GM15510 (cell line): Measurements from ENCODE around the gene LCE1F.

Experiments used
- POLR2A ChIP-seq: IDR thresholded peaks from 3 replicates; pipeline ENCODE4 v1.6.1; 2011; ENCODE audit warnings: borderline replicate concordance; ENCODE audit not compliant: insufficient read length; ENCODE audit errors: extremely low read depth

The LCE1F gene

DNA sequence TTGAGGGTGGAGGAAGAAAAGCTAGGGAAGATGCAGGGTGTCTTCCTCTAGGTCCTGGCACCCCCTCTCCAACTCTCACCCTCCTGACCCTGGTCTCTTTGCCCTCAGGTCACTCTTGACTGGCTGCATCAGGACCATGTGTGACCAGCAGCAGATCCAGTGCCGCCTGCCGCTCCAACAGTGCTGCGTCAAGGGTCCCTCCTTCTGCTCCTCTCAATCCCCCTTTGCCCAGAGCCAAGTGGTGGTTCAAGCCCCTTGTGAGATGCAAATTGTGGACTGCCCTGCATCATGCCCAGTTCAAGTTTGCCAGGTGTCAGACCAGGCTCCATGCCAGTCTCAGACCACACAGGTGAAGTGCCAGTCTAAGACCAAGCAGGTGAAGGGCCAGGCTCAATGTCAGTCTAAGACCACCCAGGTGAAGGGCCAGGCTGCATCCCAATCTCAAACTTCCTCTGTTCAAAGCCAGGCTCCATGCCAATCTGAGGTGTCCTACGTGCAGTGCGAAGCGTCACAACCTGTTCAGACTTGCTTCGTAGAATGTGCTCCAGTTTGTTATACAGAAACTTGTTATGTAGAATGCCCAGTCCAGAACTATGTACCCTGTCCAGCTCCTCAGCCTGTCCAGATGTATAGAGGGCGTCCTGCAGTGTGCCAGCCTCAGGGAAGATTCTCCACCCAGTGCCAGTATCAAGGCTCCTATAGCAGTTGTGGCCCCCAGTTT lies 15.3 kb upstream of the LCE1F start:
- no peak for TF ChIP-seq POLR2A

DNA sequence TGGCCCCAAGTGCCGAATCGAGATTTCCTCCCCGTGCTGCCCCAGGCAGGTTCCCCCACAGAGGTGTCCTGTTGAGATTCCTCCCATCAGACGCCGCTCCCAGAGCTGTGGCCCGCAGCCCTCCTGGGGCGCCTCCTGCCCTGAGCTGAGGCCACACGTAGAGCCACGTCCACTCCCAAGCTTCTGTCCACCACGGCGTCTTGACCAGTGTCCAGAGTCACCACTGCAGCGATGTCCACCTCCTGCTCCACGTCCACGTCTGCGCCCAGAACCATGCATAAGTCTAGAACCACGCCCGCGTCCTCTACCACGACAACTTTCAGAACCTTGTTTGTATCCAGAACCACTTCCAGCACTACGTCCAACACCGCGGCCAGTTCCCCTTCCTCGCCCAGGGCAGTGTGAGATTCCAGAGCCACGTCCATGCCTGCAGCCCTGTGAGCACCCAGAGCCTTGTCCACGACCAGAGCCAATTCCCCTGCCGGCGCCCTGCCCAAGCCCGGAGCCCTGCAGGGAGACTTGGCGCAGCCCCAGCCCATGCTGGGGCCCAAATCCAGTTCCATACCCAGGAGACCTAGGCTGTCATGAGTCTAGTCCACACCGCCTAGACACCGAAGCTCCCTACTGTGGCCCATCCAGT lies 14.3 kb upstream of the LCE1F start:
- no peak for TF ChIP-seq POLR2A

- no peak for TF ChIP-seq POLR2A
Measured at GRCh38 chr1:152761609-152762213, 13.2 kb upstream of the LCE1F start.

DNA sequence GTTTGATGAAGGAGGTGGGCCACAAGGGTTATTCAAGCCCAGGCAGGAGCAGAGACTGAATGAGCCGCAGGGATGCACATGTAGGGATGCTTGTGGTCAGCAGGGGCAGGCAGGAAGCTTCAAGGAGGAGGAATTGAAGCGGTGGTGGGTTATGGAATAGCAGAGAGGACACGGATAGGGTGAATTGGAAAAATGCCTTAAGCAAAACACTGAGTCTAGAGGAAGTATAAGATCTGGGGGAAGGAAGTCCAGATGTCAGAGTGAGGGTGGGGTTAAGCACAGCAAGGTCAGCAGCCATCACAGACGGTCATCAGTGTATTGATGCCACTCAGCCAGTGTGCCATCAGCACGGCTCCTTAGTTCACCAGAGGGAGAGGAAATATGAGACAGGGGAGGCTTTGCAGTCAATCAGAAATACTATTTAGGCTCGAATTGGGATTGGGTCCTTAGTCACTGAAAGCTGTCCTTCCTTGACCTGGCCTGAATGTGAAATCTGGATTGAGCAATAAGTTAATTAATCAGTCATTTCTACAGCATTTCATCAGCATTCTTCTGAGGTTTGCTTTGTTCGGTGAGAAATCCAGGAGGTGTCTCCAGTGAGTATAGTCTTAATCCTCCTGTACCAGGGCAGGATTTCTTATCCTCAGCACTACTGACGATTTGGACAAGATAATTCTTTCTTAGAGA lies 6.0 kb upstream of the LCE1F start:
- no peak for TF ChIP-seq POLR2A

GRCh38 chr1:152770411-152770810 lies 4.5 kb upstream of the LCE1F start:
- TF ChIP-seq POLR2A = no peak

- no peak for TF ChIP-seq POLR2A
Measured at GRCh38 chr1:152776361-152776760, 1.4 kb downstream of the LCE1F start.

- no peak for TF ChIP-seq POLR2A
Measured at GRCh38 chr1:152777510-152778137, 2.7 kb downstream of the LCE1F start.

GRCh38 chr1:152783095-152783494 lies 8.2 kb downstream of the LCE1F start:
- TF ChIP-seq POLR2A = no peak

GRCh38 chr1:152786077-152786476 lies 11.1 kb downstream of the LCE1F start, which contains the start of gene LCE1E:
Gene LCE1E (plus strand): TSS chr1:152786257. CDS start chr1:152787300, 1,043 bp downstream.
- no peak for TF ChIP-seq POLR2A

GRCh38 chr1:152795686-152796085 lies 20.7 kb downstream of the LCE1F start:
- TF ChIP-seq POLR2A = no peak

DNA sequence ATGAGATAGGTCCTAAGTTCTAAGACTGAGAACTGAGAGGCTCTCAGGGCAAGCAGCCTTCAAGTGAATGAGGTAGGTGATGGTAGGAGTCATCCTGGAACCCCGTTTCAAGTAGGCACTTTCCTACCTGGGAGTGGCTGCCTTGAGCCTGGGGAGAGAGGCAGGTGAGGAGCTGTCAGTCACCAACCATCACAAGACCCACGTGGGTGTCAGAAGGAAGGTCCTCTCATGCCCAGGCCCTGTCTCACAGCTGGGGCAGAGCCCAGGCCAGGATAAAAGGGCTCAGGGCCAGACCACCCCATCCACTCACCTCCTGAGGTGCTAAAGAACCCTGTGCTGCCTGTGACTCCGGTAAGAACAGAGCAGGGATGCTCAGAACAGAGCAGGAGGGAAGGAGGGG lies 21.5 kb downstream of the LCE1F start, which contains the start of gene LCE1D:
Gene LCE1D (plus strand): TSS at position 301 of the 400 bp plus-strand sequence. CDS start 1,074 bp downstream, outside the sequence.
- TF ChIP-seq POLR2A = no peak

GRCh38 chr1:152801333-152801732 lies 26.4 kb downstream of the LCE1F start:
- no peak for TF ChIP-seq POLR2A

DNA sequence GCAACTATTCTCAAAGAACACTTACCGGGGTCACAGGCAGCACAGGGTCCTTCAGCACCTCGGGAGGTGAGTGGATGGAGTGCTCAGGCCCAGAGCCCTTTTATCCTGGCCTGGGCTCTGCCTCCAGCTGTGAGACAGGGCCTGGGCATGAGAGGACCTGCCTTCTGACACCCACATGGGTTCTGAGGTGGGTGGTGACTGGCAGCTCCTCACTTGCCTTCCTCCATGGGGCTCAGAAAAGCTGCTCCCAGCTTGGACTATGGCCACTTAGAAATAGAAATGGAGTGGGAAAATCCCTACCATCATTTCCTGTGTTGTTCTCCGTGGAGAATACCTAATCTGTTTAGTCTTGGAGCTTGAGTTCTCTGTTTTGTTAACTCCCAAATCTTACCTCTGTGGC lies 31.6 kb downstream of the LCE1F start, which contains the start of gene LCE1C:
Gene LCE1C (minus strand): TSS at position 76 of the 400 bp plus-strand sequence. CDS start 1,173 bp downstream, outside the sequence.
- TF ChIP-seq POLR2A = no peak

DNA sequence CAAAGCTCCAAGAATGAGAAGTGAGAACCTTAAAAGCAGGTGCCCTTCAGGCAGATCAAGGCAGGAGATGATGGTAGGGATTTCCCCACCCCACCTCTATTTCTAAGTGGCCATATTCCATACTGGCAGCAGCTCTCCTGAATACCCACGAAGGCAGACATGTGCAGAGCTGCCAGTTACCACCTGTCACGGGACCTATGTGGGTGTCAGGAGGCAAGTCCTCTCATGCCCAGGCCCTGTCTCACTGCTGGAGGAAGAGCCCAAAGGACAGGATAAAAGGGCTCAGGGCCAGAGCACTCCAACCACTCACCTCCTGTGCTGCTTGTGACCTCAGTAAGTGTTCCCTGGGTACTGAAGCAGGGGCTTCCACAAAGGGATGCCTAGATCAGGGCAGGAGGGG lies 36.1 kb downstream of the LCE1F start:
- TF ChIP-seq POLR2A = no peak
